Keratinocyte (primary cell): ENCODE results near the gene SPATA6L. TPM values are rescaled to one million over a fixed set of nuclear protein-coding genes. Genes with fewer than 3 reads are reported as not detected.

ENCODE experiments used
- DNase-seq: peaks from one replicate; pipeline ENCODE4 v3.0.0-alpha.2; 2011; ENCODE audit warnings: low read depth, missing footprints, low spot score
- FAIRE-seq: peaks from 2 replicates; lab custom pipeline; 2011; peaks lifted over from hg19 to GRCh38; lab: Jason Lieb, UNC
- H2AFZ ChIP-seq: 2 replicates; pipeline ENCODE4 v1.6.0; 2012; ENCODE audit warnings: low read length, control low read depth, inconsistent platforms; ENCODE audit not compliant: control insufficient read depth
- H3K27ac ChIP-seq: 2 replicates; pipeline ENCODE4 v1.5.1; 2011; ENCODE audit warnings: low read length; ENCODE audit not compliant: control insufficient read depth, insufficient read depth
- H3K27me3 ChIP-seq: 3 replicates; pipeline ENCODE4 v1.6.0; 2011; ENCODE audit warnings: low read length; ENCODE audit not compliant: control insufficient read depth, insufficient read depth; ENCODE audit errors: extremely low read depth
- H3K36me3 ChIP-seq, 2 experiments: 2 replicates in 1 of 2; 3 replicates in 1 of 2; pipeline ENCODE4 v1.5.1; 2011; ENCODE audit warnings: low read length in 2 of 2, mild to moderate bottlenecking in 1 of 2; ENCODE audit not compliant: control insufficient read depth in 2 of 2, insufficient read depth in 2 of 2; ENCODE audit errors: extremely low read depth in 1 of 2
- H3K4me1 ChIP-seq: 3 replicates; pipeline ENCODE4 v1.5.1; 2011; ENCODE audit warnings: low read length; ENCODE audit not compliant: control insufficient read depth, insufficient read depth; ENCODE audit errors: extremely low read depth
- H3K4me2 ChIP-seq: 3 replicates; pipeline ENCODE4 v1.6.0; 2011; ENCODE audit warnings: low read depth, low read length; ENCODE audit not compliant: control insufficient read depth, insufficient read depth; ENCODE audit errors: extremely low read depth
- H3K4me3 ChIP-seq, 3 experiments: fragments of 200-600 bp in 1 of 3; sonication (generic) in 1 of 3; 2 replicates in 2 of 3; 3 replicates in 1 of 3; pipeline ENCODE4 v1.5.1; 2011 to 2016; ENCODE audit warnings: low read length in 3 of 3, mild to moderate bottlenecking in 3 of 3, control low read depth in 2 of 3, inconsistent platforms in 1 of 3, low read depth in 1 of 3, mixed read lengths in 1 of 3, mixed run types in 1 of 3, moderate library complexity in 1 of 3; ENCODE audit not compliant: control insufficient read depth in 2 of 3, insufficient read depth in 2 of 3; ENCODE audit errors: extremely low read depth in 1 of 3
- H3K79me2 ChIP-seq: 2 replicates; pipeline ENCODE4 v1.6.0; 2012; ENCODE audit warnings: low read length; ENCODE audit not compliant: control insufficient read depth, insufficient read depth
- H3K9ac ChIP-seq: 3 replicates; pipeline ENCODE4 v1.6.0; 2011; ENCODE audit warnings: low read length; ENCODE audit not compliant: control insufficient read depth, insufficient read depth; ENCODE audit errors: extremely low read depth
- H3K9me1 ChIP-seq: 3 replicates; pipeline ENCODE4 v1.6.0; 2011; ENCODE audit warnings: low read length; ENCODE audit not compliant: control insufficient read depth, insufficient read depth; ENCODE audit errors: extremely low read depth
- H3K9me3 ChIP-seq: 2 replicates; pipeline ENCODE4 v1.5.1; 2012; ENCODE audit warnings: low read depth, low read length; ENCODE audit not compliant: control insufficient read depth
- H4K20me1 ChIP-seq: 3 replicates; pipeline ENCODE4 v1.6.0; 2011; ENCODE audit warnings: low read length; ENCODE audit not compliant: control insufficient read depth, insufficient read depth; ENCODE audit errors: extremely low read depth
- CTCF ChIP-seq, 3 experiments: IDR thresholded peaks in 1 of 3; conservative IDR thresholded peaks in 1 of 3; optimal IDR thresholded peaks in 1 of 3; 2 replicates in 2 of 3; 3 replicates in 1 of 3; pipeline versions ENCODE3 to v1.5.1; 2011; ENCODE audit warnings: low read length in 3 of 3, mild to moderate bottlenecking in 3 of 3, moderate library complexity in 2 of 3, control low read depth in 1 of 3, inconsistent platforms in 1 of 3; ENCODE audit not compliant: insufficient read depth in 2 of 3; ENCODE audit errors: extremely low read depth in 1 of 3
- EZH2 ChIP-seq: IDR thresholded peaks from one replicate; pipeline ENCODE4 v1.6.1; 2012; ENCODE audit warnings: inconsistent platforms, mild to moderate bottlenecking, low read length, moderate library complexity
- dilution Hi-C: fragments of 300-500 bp; cut with MboI; formaldehyde crosslinking; loops from one replicate; pipeline ENCODE4 v1.7.0; 2020; ENCODE audit warnings: low sequenced_read_pairs; ENCODE audit not compliant: extremely low pct_ligation_motif_present
- polyA plus RNA-seq, 5 experiments: library from polyadenylated mRNA; depleted of rRNA in 3 of 5; stranded (reverse) in 3 of 5; stranded (forward) in 1 of 5; unstranded in 1 of 5; fragments of >200 nt; gene quantifications; 1 replicate in 1 of 5; 2 replicates in 3 of 5; 3 replicates in 1 of 5; pipeline versions ENCODE4 v1.2.1 to v1.2.3, GENCODE V29; 2011 to 2012; ENCODE audit warnings: missing spikeins in 2 of 5, low read depth in 1 of 5, low replicate concordance in 1 of 5

The SPATA6L gene
- polyA plus RNA-seq, 1 donor (not counting 4 experiments of a cell fraction or from before 2014, with no cell fraction given) = 0.92 TPM

- no peak overlapping the region for H2AFZ ChIP-seq
- dilution Hi-C loops = no loop called here
- H3K9me1 ChIP-seq = no peaks in the 10 kb centered on the region
- no peak overlapping the region for H3K4me3 ChIP-seq
- no peak overlapping the region for H3K27ac ChIP-seq
- H4K20me1 ChIP-seq = no peaks in the 10 kb centered on the region
- H3K4me2 ChIP-seq = no peak overlapping the region
- H3K79me2 ChIP-seq = no peaks in the 10 kb centered on the region
- no peak overlapping the region for H3K9ac ChIP-seq
- H3K9me3 ChIP-seq = no peaks in the 10 kb centered on the region
- no peaks in the 10 kb centered on the region for H3K36me3 ChIP-seq
- DNase-seq (no peak), FAIRE-seq (no peak)
- no peaks in the 10 kb centered on the region for H3K27me3 ChIP-seq
- TF ChIP-seq EZH2 (no peak), CTCF (optimal IDR thresholded peaks at IDR 0.05 in 1 of 3, IDR thresholded peaks at IDR 0.05 in 1 of 3, conservative IDR thresholded peaks at IDR 0.05 in 1 of 3; ENCODE audit: extremely low read depth in 1 of 3, insufficient read depth in 2 of 3, low read length in 3 of 3) (no peak)
- no peaks in the 10 kb centered on the region for H3K4me1 ChIP-seq
Observed at GRCh38 chr9:4583001-4583400, 83.3 kb downstream of the SPATA6L start.

GRCh38 chr9:4581861-4582565, 84.3 kb downstream of the SPATA6L start:
- DNase-seq = no peak
- Histone ChIP-seq H4K20me1 (no peaks in the 10 kb centered on the region), H3K9me3 (no peaks in the 10 kb centered on the region), H3K9ac (no peak overlapping the region), H3K79me2 (no peaks in the 10 kb centered on the region), H3K4me3 (no peak overlapping the region), H3K9me1 (no peaks in the 10 kb centered on the region), H3K4me2 (no peak overlapping the region), H3K36me3 (no peaks in the 10 kb centered on the region), H3K4me1 (no peaks in the 10 kb centered on the region), H2AFZ (no peak overlapping the region), H3K27ac (no peak overlapping the region), H3K27me3 (no peaks in the 10 kb centered on the region)
- dilution Hi-C loops = no loop called here
- FAIRE-seq = no peak
- no peak for TF ChIP-seq CTCF (optimal IDR thresholded peaks at IDR 0.05 in 1 of 3, IDR thresholded peaks at IDR 0.05 in 1 of 3, conservative IDR thresholded peaks at IDR 0.05 in 1 of 3; ENCODE audit: extremely low read depth in 1 of 3, insufficient read depth in 2 of 3, low read length in 3 of 3)
- no peak for TF ChIP-seq EZH2
